ENCODE data around the gene HOXD8.

- TF ChIP-seq ZNF324 (tag by site-specific recombination; IDR thresholded peaks at IDR 0.05) (no peak), ZSCAN16 (tag by site-specific recombination; IDR thresholded peaks at IDR 0.05) (no peak), ELK4 (IDR thresholded peaks at IDR 0.05; ENCODE audit: borderline replicate concordance, low read depth, low read length) (no peak), RBAK (tag by site-specific recombination; IDR thresholded peaks at IDR 0.05) (no peak), CTCF (tag by site-specific recombination; IDR thresholded peaks at IDR 0.05) (peak; percentile 52; the same call in 1 of the 2 replicates), ZNF302 (tag by site-specific recombination; IDR thresholded peaks at IDR 0.05; ENCODE audit: low read depth) (no peak), ZNF626 (tag by site-specific recombination; IDR thresholded peaks at IDR 0.05) (no peak)
Measured at GRCh38 chr2:176080540-176081375, 48.7 kb upstream of the HOXD8 start.
